GM12878 (cell line): ENCODE measurements around the gene DSC2.

ENCODE experiments used
- CHD4 ChIP-seq: fragments of 200-600 bp; sonication (generic); IDR thresholded peaks from 2 replicates; pipeline ENCODE4 v1.6.1; 2016; ENCODE audit warnings: mild to moderate bottlenecking
- EZH2 ChIP-seq: IDR thresholded peaks from 2 replicates; pipeline ENCODE4 v1.6.1; 2012; ENCODE audit warnings: low read depth, mild to moderate bottlenecking, control low read depth, inconsistent platforms, low read length, borderline replicate concordance; ENCODE audit not compliant: control insufficient read depth
- GABPA ChIP-seq: IDR thresholded peaks from 2 replicates; pipeline ENCODE4 v1.6.1; 2014; ENCODE audit warnings: antibody characterized with exemption, low read depth, mild to moderate bottlenecking, inconsistent platforms
- HDAC2 ChIP-seq: fragments of 200-600 bp; sonication (generic); IDR thresholded peaks from 2 replicates; pipeline ENCODE4 v1.6.1; 2017
- MYC ChIP-seq: IDR thresholded peaks from 2 replicates; pipeline ENCODE4 v1.6.1; 2011; ENCODE audit warnings: mild to moderate bottlenecking, low read length, moderate library complexity, inconsistent platforms; ENCODE audit not compliant: insufficient read depth, insufficient replicate concordance, insufficient read length, severe bottlenecking
- NR2C2 ChIP-seq: IDR thresholded peaks from 2 replicates; pipeline ENCODE4 v1.6.1; 2011; ENCODE audit warnings: borderline replicate concordance, low read depth; ENCODE audit not compliant: control insufficient read depth, insufficient read length
- ZSCAN29 ChIP-seq: fragments of 450-650 bp; IDR thresholded peaks from 2 replicates; pipeline ENCODE4 v1.6.1; 2017; ENCODE audit warnings: mild to moderate bottlenecking, moderate library complexity
- TF ChIP-seq, protein P1 (sequence below), 3 experiments: IDR thresholded peaks in 2 of 3; conservative IDR thresholded peaks in 1 of 3; 2 replicates each; pipeline ENCODE4 v1.5.1; 2011; ENCODE audit warnings: low read depth in 3 of 3, low read length in 3 of 3, mild to moderate bottlenecking in 3 of 3, control low read depth in 2 of 3, moderate library complexity in 2 of 3, inconsistent platforms in 1 of 3, mixed read lengths in 1 of 3; ENCODE audit not compliant: control insufficient read depth in 2 of 3, insufficient read depth in 1 of 3; ENCODE audit errors: extremely low read depth in 1 of 3
- TF ChIP-seq, protein P2 (sequence below): fragments of 450-650 bp; formaldehyde crosslinking; IDR thresholded peaks from 2 replicates; pipeline ENCODE4 v1.5.0; 2022; ENCODE audit warnings: mild to moderate bottlenecking, missing genetic modification characterization

DNA sequence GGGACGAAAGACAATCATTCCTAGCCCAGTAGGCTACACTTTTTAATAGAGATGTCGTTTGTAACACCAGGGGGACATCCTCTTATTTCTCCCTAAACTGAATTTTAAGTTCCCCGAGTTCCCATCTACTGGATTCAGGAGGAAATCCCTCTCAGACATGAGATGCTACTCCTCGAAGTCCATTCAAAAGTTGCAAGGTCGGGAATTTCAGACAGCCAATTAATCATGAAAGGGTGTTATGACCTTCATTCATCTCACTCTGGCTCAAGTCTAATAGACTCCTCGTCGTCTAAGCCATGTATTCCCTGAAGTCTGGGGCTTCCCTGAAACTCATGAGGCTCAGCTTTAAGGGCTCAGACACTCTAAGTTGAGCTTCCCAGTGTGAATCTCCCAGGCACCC lies 58.5 kb downstream of the DSC2 start:
- no peak for TF ChIP-seq NR2C2
- TF ChIP-seq CHD4 = no peak
- TF ChIP-seq HDAC2 = no peak
- no peak for TF ChIP-seq MYC
- TF ChIP-seq, protein P1, sequence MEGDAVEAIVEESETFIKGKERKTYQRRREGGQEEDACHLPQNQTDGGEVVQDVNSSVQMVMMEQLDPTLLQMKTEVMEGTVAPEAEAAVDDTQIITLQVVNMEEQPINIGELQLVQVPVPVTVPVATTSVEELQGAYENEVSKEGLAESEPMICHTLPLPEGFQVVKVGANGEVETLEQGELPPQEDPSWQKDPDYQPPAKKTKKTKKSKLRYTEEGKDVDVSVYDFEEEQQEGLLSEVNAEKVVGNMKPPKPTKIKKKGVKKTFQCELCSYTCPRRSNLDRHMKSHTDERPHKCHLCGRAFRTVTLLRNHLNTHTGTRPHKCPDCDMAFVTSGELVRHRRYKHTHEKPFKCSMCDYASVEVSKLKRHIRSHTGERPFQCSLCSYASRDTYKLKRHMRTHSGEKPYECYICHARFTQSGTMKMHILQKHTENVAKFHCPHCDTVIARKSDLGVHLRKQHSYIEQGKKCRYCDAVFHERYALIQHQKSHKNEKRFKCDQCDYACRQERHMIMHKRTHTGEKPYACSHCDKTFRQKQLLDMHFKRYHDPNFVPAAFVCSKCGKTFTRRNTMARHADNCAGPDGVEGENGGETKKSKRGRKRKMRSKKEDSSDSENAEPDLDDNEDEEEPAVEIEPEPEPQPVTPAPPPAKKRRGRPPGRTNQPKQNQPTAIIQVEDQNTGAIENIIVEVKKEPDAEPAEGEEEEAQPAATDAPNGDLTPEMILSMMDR (IDR thresholded peaks at IDR 0.05 in 2 of 3, conservative IDR thresholded peaks at IDR 0.05 in 1 of 3; ENCODE audit: control insufficient read depth in 2 of 3, extremely low read depth in 1 of 3, insufficient read depth in 1 of 3, low read depth in 3 of 3, low read length in 3 of 3) = no peak
- TF ChIP-seq ZSCAN29 = no peak
- TF ChIP-seq, protein P2, sequence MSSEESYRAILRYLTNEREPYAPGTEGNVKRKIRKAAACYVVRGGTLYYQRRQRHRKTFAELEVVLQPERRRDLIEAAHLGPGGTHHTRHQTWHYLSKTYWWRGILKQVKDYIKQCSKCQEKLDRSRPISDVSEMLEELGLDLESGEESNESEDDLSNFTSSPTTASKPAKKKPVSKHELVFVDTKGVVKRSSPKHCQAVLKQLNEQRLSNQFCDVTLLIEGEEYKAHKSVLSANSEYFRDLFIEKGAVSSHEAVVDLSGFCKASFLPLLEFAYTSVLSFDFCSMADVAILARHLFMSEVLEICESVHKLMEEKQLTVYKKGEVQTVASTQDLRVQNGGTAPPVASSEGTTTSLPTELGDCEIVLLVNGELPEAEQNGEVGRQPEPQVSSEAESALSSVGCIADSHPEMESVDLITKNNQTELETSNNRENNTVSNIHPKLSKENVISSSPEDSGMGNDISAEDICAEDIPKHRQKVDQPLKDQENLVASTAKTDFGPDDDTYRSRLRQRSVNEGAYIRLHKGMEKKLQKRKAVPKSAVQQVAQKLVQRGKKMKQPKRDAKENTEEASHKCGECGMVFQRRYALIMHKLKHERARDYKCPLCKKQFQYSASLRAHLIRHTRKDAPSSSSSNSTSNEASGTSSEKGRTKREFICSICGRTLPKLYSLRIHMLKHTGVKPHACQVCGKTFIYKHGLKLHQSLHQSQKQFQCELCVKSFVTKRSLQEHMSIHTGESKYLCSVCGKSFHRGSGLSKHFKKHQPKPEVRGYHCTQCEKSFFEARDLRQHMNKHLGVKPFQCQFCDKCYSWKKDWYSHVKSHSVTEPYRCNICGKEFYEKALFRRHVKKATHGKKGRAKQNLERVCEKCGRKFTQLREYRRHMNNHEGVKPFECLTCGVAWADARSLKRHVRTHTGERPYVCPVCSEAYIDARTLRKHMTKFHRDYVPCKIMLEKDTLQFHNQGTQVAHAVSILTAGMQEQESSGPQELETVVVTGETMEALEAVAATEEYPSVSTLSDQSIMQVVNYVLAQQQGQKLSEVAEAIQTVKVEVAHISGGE (CRISPR knock-in tag) = no peak
- no peak for TF ChIP-seq EZH2
- TF ChIP-seq GABPA = no peak
